SK-N-SH (cell line): ENCODE measurements around the gene TSACC. TPM values are rescaled to one million over a fixed set of nuclear protein-coding genes. Genes with fewer than 3 reads are reported as not detected.

Experiments used
- CTCF ChIA-PET: fragments of 300-600, 350-600 bp; formaldehyde crosslinking; extraction: SDS; loops from one replicate; lab custom pipeline; 2021; lab: Yijun Ruan, JAX
- POLR2A ChIA-PET: fragments of 350-600 bp; sonication (Branson Sonifier 250); formaldehyde crosslinking; extraction: SDS; loops from one replicate; lab custom pipeline; 2020; ENCODE audit warnings: antibody characterized with exemption, inconsistent platforms; lab: Yijun Ruan, JAX
- DNase-seq: peaks from one replicate; pipeline ENCODE4 v3.0.0; 2012
- H2AFZ ChIP-seq: fragments of 200-600 bp; sonication (generic); 2 replicates; pipeline ENCODE4 v1.8.1; 2016; ENCODE audit warnings: antibody characterized with exemption, mild to moderate bottlenecking, low read depth
- H3F3A ChIP-seq: fragments of 200-600 bp; sonication (generic); replicated peaks from 2 replicates; pipeline ENCODE3; 2016; ENCODE audit warnings: antibody characterized with exemption, mild to moderate bottlenecking; ENCODE audit not compliant: insufficient read depth
- H3K27ac ChIP-seq, 2 experiments: fragments of 200-500 bp in 1 of 2; fragments of 200-600 bp in 1 of 2; sonication (Bioruptor generic) in 1 of 2; sonication (generic), shearing (Covaris generic) in 1 of 2; 2 replicates each; pipeline versions ENCODE4 v1.5.1 to v1.6.1; 2014 to 2016; ENCODE audit warnings: low read depth in 2 of 2, inconsistent platforms in 1 of 2, low read length in 1 of 2, mild to moderate bottlenecking in 1 of 2, mixed read lengths in 1 of 2
- H3K27me3 ChIP-seq: fragments of 200-600 bp; sonication (generic), shearing (Covaris generic); 2 replicates; pipeline ENCODE4 v1.6.1; 2016; ENCODE audit warnings: mixed run types; ENCODE audit not compliant: insufficient read depth
- H3K36me3 ChIP-seq, 2 experiments: fragments of 200-500 bp in 1 of 2; fragments of 200-600 bp in 1 of 2; sonication (Bioruptor generic) in 1 of 2; sonication (generic) in 1 of 2; replicated peaks in 1 of 2; 2 replicates each; pipeline versions ENCODE3 to v1.5.1; 2014 to 2016; ENCODE audit warnings: low read length in 1 of 2, mild to moderate bottlenecking in 1 of 2; ENCODE audit not compliant: insufficient read depth in 2 of 2, control insufficient read depth in 1 of 2
- H3K4me1 ChIP-seq, 2 experiments: fragments of 200-500 bp in 1 of 2; fragments of 200-600 bp in 1 of 2; sonication (Bioruptor generic) in 1 of 2; sonication (generic), shearing (Covaris generic) in 1 of 2; 2 replicates each; pipeline versions ENCODE4 v1.5.1 to v1.6.1; 2014 to 2016; ENCODE audit warnings: low read depth in 1 of 2, low read length in 1 of 2, mixed run types in 1 of 2; ENCODE audit not compliant: insufficient read depth in 2 of 2, control insufficient read depth in 1 of 2
- H3K4me2 ChIP-seq: fragments of 200-600 bp; sonication (generic), shearing (Covaris generic); 2 replicates; pipeline ENCODE4 v1.6.1; 2017; ENCODE audit warnings: mixed run types
- H3K4me3 ChIP-seq, 2 experiments: fragments of 200-500 bp in 1 of 2; fragments of 200-600 bp in 1 of 2; sonication (Bioruptor generic) in 1 of 2; sonication (generic), shearing (Covaris generic) in 1 of 2; 2 replicates each; pipeline versions ENCODE4 v1.5.1 to v1.8.1; 2014 to 2016; ENCODE audit warnings: low read depth in 2 of 2, inconsistent platforms in 1 of 2, low read length in 1 of 2, mild to moderate bottlenecking in 1 of 2, mixed read lengths in 1 of 2, moderate library complexity in 1 of 2
- H3K79me2 ChIP-seq: fragments of 200-600 bp; sonication (generic); 2 replicates; pipeline ENCODE4 v1.8.1; 2017; ENCODE audit warnings: mild to moderate bottlenecking; ENCODE audit not compliant: insufficient read depth
- H3K9ac ChIP-seq: fragments of 200-600 bp; sonication (generic); 2 replicates; pipeline ENCODE4 v1.6.1; 2017; ENCODE audit warnings: mixed run types
- H3K9me2 ChIP-seq: fragments of 200-600 bp; sonication (generic); 2 replicates; pipeline ENCODE4 v1.6.1; 2017; ENCODE audit warnings: mixed run types
- H3K9me3 ChIP-seq: fragments of 200-600 bp; sonication (generic); 2 replicates; pipeline ENCODE4 v1.6.1; 2017; ENCODE audit warnings: mixed run types, mild to moderate bottlenecking, moderate library complexity
- H4K20me1 ChIP-seq: fragments of 200-600 bp; sonication (generic); 2 replicates; pipeline ENCODE4 v1.6.1; 2017; ENCODE audit warnings: mild to moderate bottlenecking, mixed run types; ENCODE audit not compliant: insufficient read depth
- CHD2 ChIP-seq: fragments of 150-350 bp; IDR thresholded peaks from 2 replicates; pipeline ENCODE4 v1.6.1; 2018; ENCODE audit warnings: low read length; ENCODE audit not compliant: partially characterized antibody
- FOSL2 ChIP-seq: IDR thresholded peaks from 2 replicates; pipeline ENCODE4 v1.4.0; 2012; ENCODE audit warnings: low read depth, mild to moderate bottlenecking, moderate library complexity, borderline replicate concordance
- FOXJ3 ChIP-seq: sonication (generic); formaldehyde crosslinking; IDR thresholded peaks from 2 replicates; pipeline ENCODE4 v1.5.1; 2020; ENCODE audit warnings: mild to moderate bottlenecking, missing genetic modification reagents
- JUND ChIP-seq: IDR thresholded peaks from 2 replicates; pipeline ENCODE4 v1.4.0; 2012
- MEF2A ChIP-seq: IDR thresholded peaks from 2 replicates; pipeline ENCODE4 v1.4.0; 2012; ENCODE audit warnings: low read depth, borderline replicate concordance
- NRF1 ChIP-seq: IDR thresholded peaks from 2 replicates; pipeline ENCODE4 v1.6.1; 2012; ENCODE audit warnings: low read depth, mild to moderate bottlenecking, low read length
- RAD21 ChIP-seq: IDR thresholded peaks from 2 replicates; pipeline ENCODE4 v1.6.1; 2012; ENCODE audit warnings: mild to moderate bottlenecking, low read length
- RCOR1 ChIP-seq: fragments of 150-350 bp; IDR thresholded peaks from 2 replicates; pipeline ENCODE4 v1.6.1; 2017; ENCODE audit warnings: antibody characterized with exemption, low read length
- RXRA ChIP-seq: IDR thresholded peaks from 2 replicates; pipeline ENCODE4 v1.4.0; 2012; ENCODE audit warnings: low read depth, mild to moderate bottlenecking, borderline replicate concordance
- SMC3 ChIP-seq: IDR thresholded peaks from 2 replicates; pipeline ENCODE4 v1.6.1; 2012; ENCODE audit warnings: low read depth, low read length, improper control_type of control experiment
- WGBS: methylation state at CpG from one replicate; pipeline ENCODE4 v1.1.6; 2017; ENCODE audit warnings: low lambda C conversion rate; 5-methylcytosine and 5-hydroxymethylcytosine counted together
- polyA plus RNA-seq, 3 experiments: library from polyadenylated mRNA; depleted of rRNA; stranded (reverse); fragments of >200 nt; gene quantifications; 2 replicates each; pipeline ENCODE4 v1.2.3, GENCODE V29; 2012
- TF ChIP-seq, protein P1 (sequence below): fragments of 150-350 bp; IDR thresholded peaks from 2 replicates; pipeline ENCODE4 v1.6.1; 2017; ENCODE audit warnings: antibody characterized with exemption, low read length, low read depth, borderline replicate concordance
- TF ChIP-seq, protein P2 (sequence below): fragments of 200-600 bp; sonication (generic); IDR thresholded peaks from 2 replicates; pipeline ENCODE4 v1.6.1; 2017; ENCODE audit warnings: antibody characterized with exemption, mild to moderate bottlenecking, moderate library complexity
- TF ChIP-seq, protein P3 (sequence below): fragments of 150-350 bp; IDR thresholded peaks from 2 replicates; pipeline ENCODE4 v1.6.1; 2016; ENCODE audit warnings: mild to moderate bottlenecking, low read depth, low read length
- TF ChIP-seq, protein P4 (sequence below): IDR thresholded peaks from 2 replicates; pipeline ENCODE4 v1.4.0; 2012; ENCODE audit warnings: low read depth, borderline replicate concordance

The TSACC gene
- polyA plus RNA-seq, 1 of the 3 experiments (the other 2 are of a cell fraction) = 1.5 TPM

DNA sequence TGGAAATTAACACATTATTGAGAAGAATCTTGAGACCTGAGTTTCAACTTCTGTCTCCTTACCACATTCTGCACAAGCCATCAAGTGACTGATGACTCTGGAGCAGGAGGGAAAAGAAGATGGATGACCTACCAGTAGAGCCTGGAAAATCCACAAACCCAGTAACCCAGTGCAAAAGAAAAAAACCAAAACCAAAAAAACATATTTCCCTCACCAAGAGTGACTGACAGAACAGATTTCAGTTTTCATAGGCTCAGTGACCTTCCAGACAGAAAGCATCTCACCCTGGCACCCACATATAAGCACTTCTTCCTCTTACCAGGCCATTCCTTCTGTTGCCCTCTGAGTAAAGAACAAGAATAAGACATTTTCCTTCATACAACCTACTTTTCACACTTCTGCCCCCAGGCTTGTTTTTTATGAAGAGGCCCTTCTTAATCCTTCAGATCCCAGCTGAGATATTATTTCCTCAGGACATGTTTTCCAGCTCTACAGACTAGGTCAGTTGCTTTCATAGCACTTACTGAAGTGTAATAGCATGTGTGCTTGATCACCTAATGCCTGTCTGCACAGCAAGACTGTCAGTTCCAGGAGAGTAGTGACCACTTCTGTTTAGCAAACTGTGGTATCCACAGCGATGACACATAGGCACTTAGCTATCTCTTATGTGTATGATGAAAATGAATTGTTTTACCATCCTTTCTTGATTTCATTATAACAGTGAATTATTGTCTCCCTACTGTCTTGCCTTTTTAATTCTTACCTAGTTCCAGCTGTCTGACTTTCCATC is 4.0 kb downstream of the TSACC start:
- peaks cover 0 to 20% of the 10 kb centered on the region in 2 experiments; a peak in 2 of 4 replicates for H3K4me1 ChIP-seq
- no peak overlapping the region for H3K4me2 ChIP-seq
- TF ChIP-seq, protein P1, sequence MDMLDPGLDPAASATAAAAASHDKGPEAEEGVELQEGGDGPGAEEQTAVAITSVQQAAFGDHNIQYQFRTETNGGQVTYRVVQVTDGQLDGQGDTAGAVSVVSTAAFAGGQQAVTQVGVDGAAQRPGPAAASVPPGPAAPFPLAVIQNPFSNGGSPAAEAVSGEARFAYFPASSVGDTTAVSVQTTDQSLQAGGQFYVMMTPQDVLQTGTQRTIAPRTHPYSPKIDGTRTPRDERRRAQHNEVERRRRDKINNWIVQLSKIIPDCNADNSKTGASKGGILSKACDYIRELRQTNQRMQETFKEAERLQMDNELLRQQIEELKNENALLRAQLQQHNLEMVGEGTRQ = no peak
- TF ChIP-seq FOSL2 (no peak), RXRA (no peak), FOXJ3 (no peak), MEF2A (no peak), RCOR1 (no peak), CHD2 (no peak), JUND (no peak), SMC3 (no peak), RAD21 (no peak), NRF1 (no peak)
- TF ChIP-seq, protein P2, sequence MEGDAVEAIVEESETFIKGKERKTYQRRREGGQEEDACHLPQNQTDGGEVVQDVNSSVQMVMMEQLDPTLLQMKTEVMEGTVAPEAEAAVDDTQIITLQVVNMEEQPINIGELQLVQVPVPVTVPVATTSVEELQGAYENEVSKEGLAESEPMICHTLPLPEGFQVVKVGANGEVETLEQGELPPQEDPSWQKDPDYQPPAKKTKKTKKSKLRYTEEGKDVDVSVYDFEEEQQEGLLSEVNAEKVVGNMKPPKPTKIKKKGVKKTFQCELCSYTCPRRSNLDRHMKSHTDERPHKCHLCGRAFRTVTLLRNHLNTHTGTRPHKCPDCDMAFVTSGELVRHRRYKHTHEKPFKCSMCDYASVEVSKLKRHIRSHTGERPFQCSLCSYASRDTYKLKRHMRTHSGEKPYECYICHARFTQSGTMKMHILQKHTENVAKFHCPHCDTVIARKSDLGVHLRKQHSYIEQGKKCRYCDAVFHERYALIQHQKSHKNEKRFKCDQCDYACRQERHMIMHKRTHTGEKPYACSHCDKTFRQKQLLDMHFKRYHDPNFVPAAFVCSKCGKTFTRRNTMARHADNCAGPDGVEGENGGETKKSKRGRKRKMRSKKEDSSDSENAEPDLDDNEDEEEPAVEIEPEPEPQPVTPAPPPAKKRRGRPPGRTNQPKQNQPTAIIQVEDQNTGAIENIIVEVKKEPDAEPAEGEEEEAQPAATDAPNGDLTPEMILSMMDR = no peak
- TF ChIP-seq, protein P3, sequence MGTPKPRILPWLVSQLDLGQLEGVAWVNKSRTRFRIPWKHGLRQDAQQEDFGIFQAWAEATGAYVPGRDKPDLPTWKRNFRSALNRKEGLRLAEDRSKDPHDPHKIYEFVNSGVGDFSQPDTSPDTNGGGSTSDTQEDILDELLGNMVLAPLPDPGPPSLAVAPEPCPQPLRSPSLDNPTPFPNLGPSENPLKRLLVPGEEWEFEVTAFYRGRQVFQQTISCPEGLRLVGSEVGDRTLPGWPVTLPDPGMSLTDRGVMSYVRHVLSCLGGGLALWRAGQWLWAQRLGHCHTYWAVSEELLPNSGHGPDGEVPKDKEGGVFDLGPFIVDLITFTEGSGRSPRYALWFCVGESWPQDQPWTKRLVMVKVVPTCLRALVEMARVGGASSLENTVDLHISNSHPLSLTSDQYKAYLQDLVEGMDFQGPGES = no peak
- TF ChIP-seq, protein P4, sequence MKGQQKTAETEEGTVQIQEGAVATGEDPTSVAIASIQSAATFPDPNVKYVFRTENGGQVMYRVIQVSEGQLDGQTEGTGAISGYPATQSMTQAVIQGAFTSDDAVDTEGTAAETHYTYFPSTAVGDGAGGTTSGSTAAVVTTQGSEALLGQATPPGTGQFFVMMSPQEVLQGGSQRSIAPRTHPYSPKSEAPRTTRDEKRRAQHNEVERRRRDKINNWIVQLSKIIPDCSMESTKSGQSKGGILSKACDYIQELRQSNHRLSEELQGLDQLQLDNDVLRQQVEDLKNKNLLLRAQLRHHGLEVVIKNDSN = no peak
- CTCF ChIA-PET = interaction anchor here (1.5 to 1.8 kb wide), 3 partner anchors 17 to 201 kb away, joined by 3 to 8 read pairs (median 4); no protein-coding TSS in a partner anchor
- POLR2A ChIA-PET = interaction anchor here (0.5 kb wide), 1 partner anchor 52 kb away, joined by 3 read pairs; no protein-coding TSS in a partner anchor
- H3K27ac ChIP-seq = peak overlapping the region in 1 of 2 experiments; percentile 23; a peak in 2 of 4 replicates
- peaks cover 3% of the 10 kb centered on the region for H3F3A ChIP-seq
- H3K9ac ChIP-seq = no peak overlapping the region
- H3K9me3 ChIP-seq = no peaks in the 10 kb centered on the region
- no peak overlapping the region for H2AFZ ChIP-seq
- no peaks in the 10 kb centered on the region for H4K20me1 ChIP-seq
- no peaks in the 10 kb centered on the region for H3K9me2 ChIP-seq
- H3K36me3 ChIP-seq = no peaks in the 10 kb centered on the region
- H3K4me3 ChIP-seq = no peak overlapping the region
- no peaks in the 10 kb centered on the region for H3K27me3 ChIP-seq
- peaks cover 7% of the 10 kb centered on the region for H3K79me2 ChIP-seq
- no peak for DNase-seq
- WGBS = 71% methylated on average over 1 of the region's 1 CpG
